A673 (cell line): ENCODE measurements around the gene DCTN5.

ENCODE experiments used
- EZH2 ChIP-seq: fragments of 200-600 bp; sonication (generic); IDR thresholded peaks from 2 replicates; pipeline ENCODE4 v1.6.1; 2017; ENCODE audit warnings: borderline replicate concordance, low read depth, mild to moderate bottlenecking, mixed read lengths, antibody characterized with exemption, low read length; ENCODE audit not compliant: poor library complexity, severe bottlenecking
- TF ChIP-seq, protein P1 (sequence below): fragments of 300-800, 200-600 bp; sonication (generic); conservative IDR thresholded peaks from 2 replicates; pipeline ENCODE4 v1.5.1; 2017; ENCODE audit warnings: low read depth, mild to moderate bottlenecking, antibody characterized with exemption, low read length, moderate library complexity, mixed read lengths

DNA sequence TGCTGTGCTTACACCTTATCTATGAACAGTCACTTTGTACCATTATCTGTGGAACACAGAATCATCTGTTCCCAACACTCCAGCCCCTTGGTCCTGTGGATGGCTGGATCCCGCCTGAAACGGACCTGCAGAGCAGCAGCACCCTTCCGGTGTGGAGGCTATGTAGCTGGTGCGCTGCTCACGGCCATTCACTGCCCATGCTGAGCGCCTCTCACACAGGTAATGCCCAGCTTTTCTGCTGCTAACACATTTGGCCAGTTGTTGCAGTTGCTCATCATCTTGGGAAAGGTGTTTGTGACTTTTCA, 26.0 kb downstream of the DCTN5 start:
- no peak for TF ChIP-seq EZH2
- TF ChIP-seq, protein P1, sequence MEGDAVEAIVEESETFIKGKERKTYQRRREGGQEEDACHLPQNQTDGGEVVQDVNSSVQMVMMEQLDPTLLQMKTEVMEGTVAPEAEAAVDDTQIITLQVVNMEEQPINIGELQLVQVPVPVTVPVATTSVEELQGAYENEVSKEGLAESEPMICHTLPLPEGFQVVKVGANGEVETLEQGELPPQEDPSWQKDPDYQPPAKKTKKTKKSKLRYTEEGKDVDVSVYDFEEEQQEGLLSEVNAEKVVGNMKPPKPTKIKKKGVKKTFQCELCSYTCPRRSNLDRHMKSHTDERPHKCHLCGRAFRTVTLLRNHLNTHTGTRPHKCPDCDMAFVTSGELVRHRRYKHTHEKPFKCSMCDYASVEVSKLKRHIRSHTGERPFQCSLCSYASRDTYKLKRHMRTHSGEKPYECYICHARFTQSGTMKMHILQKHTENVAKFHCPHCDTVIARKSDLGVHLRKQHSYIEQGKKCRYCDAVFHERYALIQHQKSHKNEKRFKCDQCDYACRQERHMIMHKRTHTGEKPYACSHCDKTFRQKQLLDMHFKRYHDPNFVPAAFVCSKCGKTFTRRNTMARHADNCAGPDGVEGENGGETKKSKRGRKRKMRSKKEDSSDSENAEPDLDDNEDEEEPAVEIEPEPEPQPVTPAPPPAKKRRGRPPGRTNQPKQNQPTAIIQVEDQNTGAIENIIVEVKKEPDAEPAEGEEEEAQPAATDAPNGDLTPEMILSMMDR: no peak
